PC-3 (cell line): ENCODE data around the gene CPN1. TPM values are rescaled to one million over a fixed set of nuclear protein-coding genes. Genes with fewer than 3 reads are reported as not detected.

Experiments used
- ATAC-seq: fragments of 200-7000 bp; cut with Tn5 transposase; 2 replicates; pipeline ENCODE4 v1.9.1; 2020; ENCODE audit warnings: mild to moderate bottlenecking, moderate library complexity
- BruUV-seq: library from RNA; stranded (reverse); fragments of 400-500 nt; replicated peaks from 2 replicates; lab custom pipeline; 2021; lab: Mats Ljungman, UMichigan
- CTCF ChIA-PET: fragments of 300-600 bp; sonication (Branson Sonifier 250); formaldehyde crosslinking; loops from one replicate; lab custom pipeline; 2022; ENCODE audit warnings: antibody characterized with exemption; lab: Charles Lee
- POLR2A ChIA-PET: fragments of 300-600 bp; sonication (Branson Sonifier 250); formaldehyde crosslinking; loops from one replicate; lab custom pipeline; 2022; ENCODE audit warnings: antibody characterized with exemption; ENCODE audit not compliant: unreplicated experiment; lab: Charles Lee
- DNase-seq: peaks from one replicate; pipeline ENCODE4 v3.0.0-alpha.2; 2015
- H2AFZ ChIP-seq: fragments of 300-600 bp; sonication (generic); 2 replicates; pipeline ENCODE4 v1.6.0; 2016; ENCODE audit warnings: antibody characterized with exemption, low read length
- H3F3A ChIP-seq: fragments of 300-600 bp; sonication (generic); one replicate; pipeline ENCODE4 v1.6.0; 2017; ENCODE audit warnings: antibody characterized with exemption, low read length, control low read depth, mild to moderate bottlenecking; ENCODE audit not compliant: unreplicated experiment
- H3K27ac ChIP-seq: fragments of 300-600 bp; sonication (generic); 2 replicates; pipeline ENCODE4 v1.5.1; 2016; ENCODE audit warnings: mild to moderate bottlenecking, low read length
- H3K27me3 ChIP-seq: fragments of 300-600 bp; sonication (generic); 2 replicates; pipeline ENCODE4 v1.6.1; 2016; ENCODE audit warnings: low read length, mixed read lengths
- H3K36me3 ChIP-seq: fragments of 300-600 bp; sonication (generic); 2 replicates; pipeline ENCODE4 v1.6.1; 2016; ENCODE audit warnings: low read depth, mixed run types, low read length, mixed read lengths
- H3K4me1 ChIP-seq: fragments of 300-600 bp; sonication (generic); 2 replicates; pipeline ENCODE4 v1.5.1; 2016; ENCODE audit warnings: low read length; ENCODE audit not compliant: insufficient read depth
- H3K4me2 ChIP-seq: fragments of 300-600 bp; sonication (generic); 2 replicates; pipeline ENCODE4 v1.6.0; 2016; ENCODE audit warnings: low read length
- H3K4me3 ChIP-seq: fragments of 300-600 bp; sonication (generic); 2 replicates; pipeline ENCODE4 v1.5.1; 2016; ENCODE audit warnings: mild to moderate bottlenecking, low read length, mixed read lengths
- H3K79me2 ChIP-seq: fragments of 300-600 bp; sonication (generic); 2 replicates; pipeline ENCODE4 v1.6.1; 2017; ENCODE audit warnings: low read length, mixed read lengths
- H3K9ac ChIP-seq: fragments of 300-600 bp; sonication (generic); 2 replicates; pipeline ENCODE4 v1.6.0; 2016; ENCODE audit warnings: mild to moderate bottlenecking, low read length
- H3K9me2 ChIP-seq: fragments of 300-600 bp; sonication (generic); replicated peaks from 2 replicates; pipeline ENCODE4 v1.6.1; 2016; ENCODE audit warnings: mixed run types, low read length, mixed read lengths
- H3K9me3 ChIP-seq: fragments of 300-600 bp; sonication (generic); 2 replicates; pipeline ENCODE4 v1.6.1; 2016; ENCODE audit warnings: low read length, mixed read lengths
- H4K20me1 ChIP-seq: fragments of 300-600 bp; sonication (generic); 2 replicates; pipeline ENCODE4 v1.6.1; 2016; ENCODE audit warnings: low read length, mixed read lengths
- CTCF ChIP-seq: fragments of 300-600 bp; sonication (generic); conservative IDR thresholded peaks from 2 replicates; pipeline ENCODE4 v1.5.1; 2017; ENCODE audit warnings: antibody characterized with exemption, low read depth, mild to moderate bottlenecking, low read length
- EZH2 ChIP-seq: fragments of 300-600 bp; sonication (generic); IDR thresholded peaks from one replicate; pipeline ENCODE4 v1.6.1; 2017; ENCODE audit warnings: antibody characterized with exemption, mild to moderate bottlenecking, low read length; ENCODE audit not compliant: unreplicated experiment
- EZH2phosphoT487 ChIP-seq: fragments of 300-600 bp; sonication (generic); IDR thresholded peaks from 2 replicates; pipeline ENCODE4 v1.6.1; 2018; ENCODE audit warnings: mild to moderate bottlenecking, antibody characterized with exemption, low read length, borderline replicate concordance
- intact Hi-C: fragments of 100-400 bp; cut with micrococcal nuclease; formaldehyde crosslinking; loops from 2 replicates; pipeline ENCODE4 v1.9.0; 2023
- total RNA-seq: library from RNA; depleted of rRNA; stranded (reverse); fragments of >200 nt; gene quantifications from 2 replicates; pipeline ENCODE4 v1.2.3, GENCODE V29; 2014

CPN1 gene
- total RNA-seq, 1 experiment from 2014 or later, result not detected

- Histone ChIP-seq H4K20me1 (no peaks in the 10 kb centered on the region), H3K4me3 (no peak overlapping the region), H3K27me3 (no peaks in the 10 kb centered on the region), H3K9ac (no peak overlapping the region), H3K4me2 (no peak overlapping the region), H3K36me3 (no peaks in the 10 kb centered on the region), H3K9me2 (no peaks in the 10 kb centered on the region), H3K79me2 (no peaks in the 10 kb centered on the region), H3K4me1 (0 out of 2 replicates have a peak, but pooled peaks cover 7% of the 10 kb centered on the region), H3F3A (no peaks in the 10 kb centered on the region), H3K27ac (no peak overlapping the region), H3K9me3 (no peaks in the 10 kb centered on the region), H2AFZ (peak overlapping the region; percentile 60)
- DNase-seq, result peak; percentile 81
- ChIA-PET POLR2A (no interaction called here), CTCF (interaction anchor here (0.5 to 2.2 kb wide), 6 partner anchors 40 to 200 kb away, joined by 3 to 30 read pairs (median 4); no protein-coding TSS in a partner anchor)
- BruUV-seq, result no TSS peak
- intact Hi-C loops, result loop anchor here (1.0 to 2.0 kb wide), 3 partner anchors 36 to 200 kb away; no protein-coding TSS in a partner anchor
- TF ChIP-seq CTCF, result peak; percentile 81
- TF ChIP-seq EZH2, result no peak
- ATAC-seq, result peak; percentile 92
Observed at GRCh38 chr10:100046021-100046486, 35.6 kb downstream of the CPN1 start.

- no peak for DNase-seq
- ChIA-PET POLR2A (no interaction called here), CTCF (interaction anchor here (0.5 to 2.2 kb wide), 6 partner anchors 39 to 199 kb away, joined by 3 to 30 read pairs (median 4); no protein-coding TSS in a partner anchor)
- Histone ChIP-seq H2AFZ (0 out of 2 replicates have a peak overlapping the region, but pooled peaks have one; percentile 60), H3K27ac (no peak overlapping the region), H3K79me2 (no peaks in the 10 kb centered on the region), H3K27me3 (no peaks in the 10 kb centered on the region), H4K20me1 (no peaks in the 10 kb centered on the region), H3K4me1 (0 out of 2 replicates have a peak, but pooled peaks cover 7% of the 10 kb centered on the region), H3F3A (no peaks in the 10 kb centered on the region), H3K4me2 (no peak overlapping the region), H3K4me3 (no peak overlapping the region), H3K9ac (no peak overlapping the region), H3K36me3 (no peaks in the 10 kb centered on the region), H3K9me3 (no peaks in the 10 kb centered on the region), H3K9me2 (no peaks in the 10 kb centered on the region)
- intact Hi-C loops, result no loop called here
- TF ChIP-seq CTCF (no peak), EZH2 (no peak)
- no TSS peak for BruUV-seq
- ATAC-seq, result no peak; the same call in 1 of the 2 replicates
Observed at GRCh38 chr10:100045592-100045991, 36.1 kb downstream of the CPN1 start.

- Histone ChIP-seq H3K9me2 (no peaks in the 10 kb centered on the region), H3K4me1 (peaks cover 10% of the 10 kb centered on the region), H3K4me2 (no peak overlapping the region), H3K36me3 (no peaks in the 10 kb centered on the region), H3K9ac (no peak overlapping the region), H3K27me3 (no peaks in the 10 kb centered on the region), H3F3A (no peaks in the 10 kb centered on the region), H3K79me2 (no peaks in the 10 kb centered on the region), H3K9me3 (no peaks in the 10 kb centered on the region), H3K27ac (no peak overlapping the region), H3K4me3 (no peak overlapping the region), H2AFZ (no peak overlapping the region), H4K20me1 (no peaks in the 10 kb centered on the region)
- BruUV-seq, result no TSS peak
- DNase-seq (no peak), ATAC-seq (no peak)
- CTCF ChIA-PET, result interaction anchor here (0.6 kb wide), 1 partner anchor 198 kb away, joined by 4 read pairs; no protein-coding TSS in a partner anchor
- no peak for TF ChIP-seq CTCF
- TF ChIP-seq EZH2, result no peak
- TF ChIP-seq EZH2phosphoT487, result no peak
- intact Hi-C loops, result no loop called here
- POLR2A ChIA-PET, result interaction anchor here (0.6 kb wide), 1 partner anchor 57 kb away, joined by 14 read pairs; no protein-coding TSS in a partner anchor
Observed at GRCh38 chr10:100043796-100044195, 37.9 kb downstream of the CPN1 start.
